ENCODE data around the gene PECR.
A peak's percentile ranks its signal among the peaks of the same experiment; 100 is the strongest.

Gene PECR

GRCh38 chr2:216073773-216074172, 7.8 kb downstream of the PECR start:
- peaks cover 3 to 5% of the 10 kb centered on the region in 2 donors for H3K4me1 Mint-ChIP-seq (ENCODE audit: low read depth in 2 of 2)
- no peak overlapping the region for H3K27ac Mint-ChIP-seq
- no peaks in the 10 kb centered on the region for H3K36me3 Mint-ChIP-seq (ENCODE audit: insufficient read depth)
- no peaks in the 10 kb centered on the region for H3K27me3 Mint-ChIP-seq
- ATAC-seq (replicated peaks), result no peak
- no peak for DNase-seq
- no peaks in the 10 kb centered on the region for H3K9me3 Mint-ChIP-seq
- no peak overlapping the region for H3K4me3 Mint-ChIP-seq

GRCh38 chr2:216072473-216072872, 9.1 kb downstream of the PECR start:
- no peak overlapping the region for H3K27ac Mint-ChIP-seq
- H3K4me1 Mint-ChIP-seq (ENCODE audit: low read depth in 2 of 2), result peaks cover 7 to 9% of the 10 kb centered on the region in 2 donors
- H3K4me3 Mint-ChIP-seq, result no peak overlapping the region
- no peaks in the 10 kb centered on the region for H3K27me3 Mint-ChIP-seq
- no peaks in the 10 kb centered on the region for H3K9me3 Mint-ChIP-seq
- H3K36me3 Mint-ChIP-seq (ENCODE audit: insufficient read depth), result no peaks in the 10 kb centered on the region
- ATAC-seq (replicated peaks) (no peak), DNase-seq (no peak)

GRCh38 chr2:216071111-216071851, 10.3 kb downstream of the PECR start:
- no peaks in the 10 kb centered on the region for H3K9me3 Mint-ChIP-seq
- no peaks in the 10 kb centered on the region for H3K27me3 Mint-ChIP-seq
- H3K27ac Mint-ChIP-seq, result no peak overlapping the region
- no peak overlapping the region for H3K4me3 Mint-ChIP-seq
- H3K36me3 Mint-ChIP-seq (ENCODE audit: insufficient read depth), result no peaks in the 10 kb centered on the region
- no peak for ATAC-seq (replicated peaks)
- peaks cover 7 to 9% of the 10 kb centered on the region in 2 donors for H3K4me1 Mint-ChIP-seq (ENCODE audit: low read depth in 2 of 2)
- no peak for DNase-seq

DNA sequence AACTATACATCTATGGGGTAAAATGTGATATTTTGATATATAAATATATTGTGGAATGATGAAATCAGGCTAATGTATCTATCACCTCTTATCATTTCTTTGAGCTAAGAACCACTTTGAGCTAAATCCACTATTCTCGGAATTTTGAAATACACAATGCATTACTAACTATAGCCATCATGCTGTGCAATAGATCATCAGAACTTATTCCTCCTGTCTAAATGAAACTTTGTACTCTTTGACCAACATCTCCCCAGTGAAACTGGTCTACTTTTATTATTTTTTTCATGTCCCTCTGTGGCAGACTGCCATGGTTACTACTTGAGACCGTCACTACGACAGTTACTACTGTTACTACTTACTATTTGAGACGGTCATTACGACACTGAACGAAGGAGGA, 11.4 kb downstream of the PECR start:
- Mint-ChIP-seq H3K27me3 (no peaks in the 10 kb centered on the region), H3K9me3 (no peaks in the 10 kb centered on the region), H3K4me1 (ENCODE audit: low read depth in 2 of 2) (peaks cover 7 to 9% of the 10 kb centered on the region in 2 donors), H3K4me3 (no peak overlapping the region), H3K36me3 (ENCODE audit: insufficient read depth) (no peaks in the 10 kb centered on the region), H3K27ac (no peak overlapping the region)
- ATAC-seq (replicated peaks) (no peak), DNase-seq (no peak)

DNA sequence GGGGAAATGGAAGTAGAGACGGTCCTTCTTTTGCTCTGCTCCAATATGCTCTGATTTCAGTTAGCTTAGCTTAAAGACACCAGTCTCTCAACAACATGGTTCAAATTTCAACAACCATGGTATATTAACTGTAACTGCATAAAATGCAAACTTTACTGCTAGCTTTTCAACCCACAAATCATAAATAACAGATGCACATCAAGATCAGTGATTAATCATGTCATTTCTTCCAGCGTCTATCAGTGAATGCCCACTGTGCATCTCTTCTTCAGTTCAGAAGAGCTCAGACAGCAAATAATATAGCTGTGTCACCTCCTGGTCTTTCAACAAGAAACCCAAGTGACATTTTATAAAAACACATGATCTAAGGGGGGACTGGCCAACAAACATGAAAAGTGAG, 12.6 kb downstream of the PECR start:
- H3K27me3 Mint-ChIP-seq, result no peaks in the 10 kb centered on the region
- H3K36me3 Mint-ChIP-seq (ENCODE audit: insufficient read depth), result no peaks in the 10 kb centered on the region
- ATAC-seq (replicated peaks) (no peak), DNase-seq (no peak)
- H3K27ac Mint-ChIP-seq, result no peak overlapping the region
- H3K4me1 Mint-ChIP-seq (ENCODE audit: low read depth in 2 of 2), result peaks cover 4 to 7% of the 10 kb centered on the region in 2 donors
- H3K4me3 Mint-ChIP-seq, result no peak overlapping the region
- H3K9me3 Mint-ChIP-seq, result no peaks in the 10 kb centered on the region

DNA sequence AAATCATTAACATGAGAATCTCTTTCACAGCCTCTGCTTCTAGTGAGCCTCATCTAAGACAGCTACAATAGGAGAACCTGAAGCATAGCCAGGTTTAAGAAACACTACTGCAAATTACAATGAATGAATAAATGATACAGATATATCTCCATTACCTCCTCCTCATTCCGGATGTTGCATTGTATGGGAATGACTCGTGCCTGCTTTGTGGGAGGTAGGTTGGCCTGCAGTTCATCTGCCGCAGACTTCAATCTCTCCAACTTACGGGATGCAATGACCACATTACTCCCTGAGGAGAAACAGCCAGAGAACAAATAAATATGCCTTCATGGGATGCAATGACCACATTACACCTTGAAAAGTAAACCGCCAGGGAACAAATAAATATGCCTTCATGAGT, 15.4 kb downstream of the PECR start:
- ATAC-seq (replicated peaks) (no peak), DNase-seq (no peak)
- H3K27me3 Mint-ChIP-seq, result no peaks in the 10 kb centered on the region

GRCh38 chr2:216064665-216065064, 16.9 kb downstream of the PECR start:
- no peak overlapping the region for H3K4me3 Mint-ChIP-seq
- no peaks in the 10 kb centered on the region for H3K27me3 Mint-ChIP-seq
- H3K9me3 Mint-ChIP-seq, result no peaks in the 10 kb centered on the region
- peaks cover 4% of the 10 kb centered on the region in 2 donors for H3K4me1 Mint-ChIP-seq (ENCODE audit: low read depth in 2 of 2)
- peaks cover 20% of the 10 kb centered on the region for H3K36me3 Mint-ChIP-seq (ENCODE audit: insufficient read depth)
- no peak overlapping the region for H3K27ac Mint-ChIP-seq
- DNase-seq (no peak), ATAC-seq (replicated peaks) (no peak)

More for the DNA sequence above, 15.4 kb downstream of the PECR start:
- Mint-ChIP-seq H3K27ac (peak overlapping the region in 1 of 2 donors; percentile 3), H3K9me3 (no peaks in the 10 kb centered on the region), H3K4me1 (ENCODE audit: low read depth in 2 of 2) (peaks cover 4% of the 10 kb centered on the region in 2 donors), H3K36me3 (ENCODE audit: insufficient read depth) (peaks cover 13% of the 10 kb centered on the region), H3K4me3 (no peak overlapping the region)

DNA sequence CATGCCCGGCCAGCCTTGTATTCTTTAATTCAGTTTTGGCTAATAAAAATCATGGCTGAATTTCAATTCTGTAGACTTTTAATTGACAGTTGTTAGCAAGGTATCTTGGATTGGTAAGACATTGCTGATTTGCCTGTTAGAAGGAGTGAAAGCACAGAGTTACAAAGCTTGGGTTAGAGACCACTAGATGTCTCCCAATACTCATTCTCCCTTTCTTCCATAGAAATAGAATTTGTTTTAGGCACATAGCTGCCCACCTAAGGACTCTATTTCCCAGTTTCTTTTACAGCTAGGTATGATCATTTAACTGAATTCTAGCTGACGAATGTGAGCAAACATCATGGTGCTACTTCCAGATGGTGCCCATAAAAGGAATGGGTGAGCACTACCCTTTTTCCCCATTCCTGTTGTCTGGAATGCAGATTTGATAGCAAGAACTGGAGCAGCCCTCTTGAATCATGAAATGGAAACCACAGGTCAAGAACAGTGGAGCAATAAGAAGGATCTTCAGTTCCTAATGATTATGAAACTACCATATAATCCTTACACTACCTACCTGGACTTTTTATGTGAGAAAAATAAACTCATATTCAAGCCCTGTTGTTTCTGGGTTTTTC, 17.5 kb downstream of the PECR start:
- Mint-ChIP-seq H3K36me3 (ENCODE audit: insufficient read depth) (peaks cover 20% of the 10 kb centered on the region), H3K27ac (no peak overlapping the region), H3K4me3 (no peak overlapping the region), H3K27me3 (no peaks in the 10 kb centered on the region), H3K9me3 (no peaks in the 10 kb centered on the region), H3K4me1 (ENCODE audit: low read depth in 2 of 2) (peaks cover 4% of the 10 kb centered on the region in 2 donors)
- ATAC-seq (replicated peaks) (no peak), DNase-seq (no peak)

GRCh38 chr2:216059233-216059834, 22.3 kb downstream of the PECR start:
- Mint-ChIP-seq H3K36me3 (ENCODE audit: insufficient read depth) (peaks cover 20% of the 10 kb centered on the region), H3K9me3 (no peaks in the 10 kb centered on the region), H3K4me1 (ENCODE audit: low read depth in 2 of 2) (peaks cover 13 to 16% of the 10 kb centered on the region in 2 donors), H3K27ac (no peak overlapping the region), H3K4me3 (no peak overlapping the region), H3K27me3 (no peaks in the 10 kb centered on the region)
- no peak for ATAC-seq (replicated peaks)
- DNase-seq, result no peak

DNA sequence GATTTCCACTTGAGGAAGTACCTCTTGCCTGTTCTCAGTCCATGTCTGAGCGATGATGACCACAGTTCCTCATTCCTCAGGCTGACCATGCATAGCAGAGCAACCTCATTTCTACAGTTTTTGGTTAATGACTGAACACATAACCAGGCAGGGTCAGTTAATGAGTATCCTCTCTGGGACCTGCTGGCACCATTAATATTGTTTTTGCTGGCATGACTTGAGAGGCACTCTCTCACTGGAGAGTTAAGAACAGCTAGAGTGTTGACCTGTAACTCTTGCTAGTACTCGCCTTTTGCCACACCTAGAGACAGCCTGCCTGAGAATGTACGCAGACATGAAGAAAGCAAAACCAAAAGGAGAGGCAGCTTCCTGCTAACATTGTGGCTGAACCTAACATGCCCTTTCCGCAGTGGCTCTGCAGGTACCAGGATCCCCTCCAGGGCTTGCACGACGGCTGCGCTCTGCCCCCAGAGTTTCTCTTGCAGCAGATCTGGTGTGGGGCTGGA, 23.9 kb downstream of the PECR start:
- H3K4me1 Mint-ChIP-seq (ENCODE audit: low read depth in 2 of 2), result peaks cover 13 to 16% of the 10 kb centered on the region in 2 donors
- H3K27me3 Mint-ChIP-seq, result no peaks in the 10 kb centered on the region
- peaks cover 20% of the 10 kb centered on the region for H3K36me3 Mint-ChIP-seq (ENCODE audit: insufficient read depth)
- peak; percentile 48 to 57 (median 54) for DNase-seq
- no peaks in the 10 kb centered on the region for H3K9me3 Mint-ChIP-seq
- peak overlapping the region; percentile 93 to 97 for H3K27ac Mint-ChIP-seq
- peak; percentile 98 for ATAC-seq (replicated peaks)
- peak overlapping the region; percentile 77 to 80 for H3K4me3 Mint-ChIP-seq

DNA sequence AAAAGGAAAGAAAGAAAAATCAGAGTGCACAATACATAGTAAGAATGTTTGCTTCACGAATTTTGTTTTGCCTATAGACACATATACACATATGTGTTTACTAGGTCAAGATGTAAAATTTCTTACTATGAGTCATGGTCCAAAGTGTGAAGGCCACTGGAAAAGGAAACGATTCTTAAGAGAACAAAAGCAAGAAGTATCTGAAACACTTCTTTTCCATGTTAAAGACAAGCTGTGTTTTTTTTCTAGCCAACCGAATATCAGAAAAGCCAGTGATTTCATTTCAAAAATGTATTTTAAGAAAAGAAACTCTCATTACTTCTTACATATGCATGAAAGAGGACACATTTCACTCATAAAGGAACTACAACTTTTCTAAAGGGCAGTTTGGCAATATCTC, 24.9 kb downstream of the PECR start:
- DNase-seq, result no peak
- Mint-ChIP-seq H3K4me3 (no peak overlapping the region), H3K36me3 (ENCODE audit: insufficient read depth) (peaks cover 11% of the 10 kb centered on the region), H3K27me3 (no peaks in the 10 kb centered on the region), H3K27ac (peak overlapping the region; percentile 93 to 97), H3K4me1 (ENCODE audit: low read depth in 2 of 2) (peaks cover 13 to 16% of the 10 kb centered on the region in 2 donors), H3K9me3 (no peaks in the 10 kb centered on the region)
- no peak for ATAC-seq (replicated peaks)

DNA sequence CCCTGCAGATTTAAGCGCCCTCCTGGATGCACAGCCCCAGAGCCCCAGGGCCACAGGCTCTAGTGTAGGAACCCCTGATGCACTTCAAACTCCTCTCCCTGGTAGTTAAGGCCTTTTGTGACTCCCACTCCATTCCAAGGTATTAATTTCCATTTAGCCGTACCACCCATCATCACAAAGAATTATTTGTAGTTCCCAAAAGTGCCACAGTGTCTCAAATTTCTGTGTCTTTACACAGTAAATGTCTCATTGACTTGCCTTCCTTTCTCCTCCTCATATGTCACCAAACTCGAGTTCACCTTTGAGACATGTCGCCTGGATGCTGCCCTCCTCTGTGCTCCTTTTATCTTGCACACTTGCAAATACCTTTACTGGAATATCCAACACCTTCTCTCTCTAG, 25.9 kb downstream of the PECR start:
- no peak for ATAC-seq (replicated peaks)
- Mint-ChIP-seq H3K9me3 (no peaks in the 10 kb centered on the region), H3K4me1 (ENCODE audit: low read depth in 2 of 2) (peaks cover 13 to 16% of the 10 kb centered on the region in 2 donors), H3K27ac (peak overlapping the region in 1 of 2 donors; percentile 97), H3K27me3 (no peaks in the 10 kb centered on the region), H3K4me3 (no peak overlapping the region), H3K36me3 (ENCODE audit: insufficient read depth) (peaks cover 3% of the 10 kb centered on the region)
- no peak for DNase-seq

GRCh38 chr2:216052420-216052819, 29.2 kb downstream of the PECR start:
- Mint-ChIP-seq H3K4me1 (ENCODE audit: low read depth in 2 of 2) (peaks cover 5 to 8% of the 10 kb centered on the region in 2 donors), H3K9me3 (no peaks in the 10 kb centered on the region), H3K27ac (no peak overlapping the region), H3K36me3 (ENCODE audit: insufficient read depth) (peaks cover 14% of the 10 kb centered on the region), H3K27me3 (no peaks in the 10 kb centered on the region), H3K4me3 (no peak overlapping the region)
- ATAC-seq (replicated peaks) (no peak), DNase-seq (no peak)

- no peak for DNase-seq
- no peak for ATAC-seq (replicated peaks)
- H3K27ac Mint-ChIP-seq, result no peak overlapping the region
- H3K4me1 Mint-ChIP-seq (ENCODE audit: low read depth in 2 of 2), result peaks cover 1 to 6% of the 10 kb centered on the region in 2 donors
- no peaks in the 10 kb centered on the region for H3K27me3 Mint-ChIP-seq
- H3K4me3 Mint-ChIP-seq, result no peak overlapping the region
- H3K9me3 Mint-ChIP-seq, result no peaks in the 10 kb centered on the region
- H3K36me3 Mint-ChIP-seq (ENCODE audit: insufficient read depth), result peaks cover 19% of the 10 kb centered on the region
Observed at GRCh38 chr2:216051350-216051749, 30.3 kb downstream of the PECR start.
